Calu3 (cell line): ENCODE data around the gene ZNF226. TPM values are rescaled to one million over a fixed set of nuclear protein-coding genes. Genes with fewer than 3 reads are reported as not detected.

Source experiments
- BruUV-seq: library from RNA; stranded (reverse); fragments of 400-500 nt; replicated peaks from 2 replicates; lab custom pipeline; 2021; lab: Mats Ljungman, UMichigan
- CTCF ChIA-PET: fragments of 300-600 bp; sonication (Branson Sonifier 250); formaldehyde crosslinking; loops from one replicate; lab custom pipeline; 2022; ENCODE audit warnings: antibody characterized with exemption; lab: Charles Lee
- DNase-seq: peaks from one replicate; pipeline ENCODE4 v3.0.0; 2022
- H3K27ac Mint-ChIP-seq: one replicate; pipeline ENCODE4 v1.8.0; 2022; ENCODE audit warnings: mixed read lengths; ENCODE audit not compliant: unreplicated experiment
- H3K27me3 Mint-ChIP-seq: one replicate; pipeline ENCODE4 v1.8.0; 2022; ENCODE audit warnings: mixed read lengths; ENCODE audit not compliant: unreplicated experiment
- H3K36me3 Mint-ChIP-seq: one replicate; pipeline ENCODE4 v1.8.0; 2022; ENCODE audit warnings: mild to moderate bottlenecking, moderate library complexity, mixed read lengths; ENCODE audit not compliant: insufficient read depth, unreplicated experiment
- H3K4me1 Mint-ChIP-seq: one replicate; pipeline ENCODE4 v1.8.0; 2022; ENCODE audit warnings: mild to moderate bottlenecking, low read depth, mixed read lengths; ENCODE audit not compliant: unreplicated experiment
- H3K4me3 Mint-ChIP-seq: one replicate; pipeline ENCODE4 v1.8.0; 2022; ENCODE audit warnings: mild to moderate bottlenecking, low read depth, moderate library complexity, mixed read lengths; ENCODE audit not compliant: unreplicated experiment
- H3K9me3 Mint-ChIP-seq: one replicate; pipeline ENCODE4 v1.8.0; 2022; ENCODE audit warnings: low read depth, mixed read lengths; ENCODE audit not compliant: unreplicated experiment
- CTCF ChIP-seq: fragments of 200-600 bp; IDR thresholded peaks from one replicate; pipeline ENCODE4 v1.8.0; 2022; ENCODE audit warnings: antibody characterized with exemption; ENCODE audit not compliant: unreplicated experiment
- intact Hi-C: fragments of 100-400 bp; cut with micrococcal nuclease; formaldehyde crosslinking; loops from one replicate; pipeline ENCODE4 v1.10.0; 2022; ENCODE audit not compliant: unreplicated experiment
- total RNA-seq: library from RNA; stranded (reverse); gene quantifications from 2 replicates; pipeline ENCODE4 v1.2.3, GENCODE V29; 2022

ZNF226 gene
- total RNA-seq, 1 experiment from 2014 or later, result 25.0 TPM

- H3K4me1 Mint-ChIP-seq, result no peaks in the 10 kb centered on the region
- TF ChIP-seq CTCF, result no peak
- CTCF ChIA-PET, result no interaction called here
- intact Hi-C loops, result no loop called here
- H3K27ac Mint-ChIP-seq, result no peak overlapping the region
- no peaks in the 10 kb centered on the region for H3K27me3 Mint-ChIP-seq
- H3K4me3 Mint-ChIP-seq, result no peak overlapping the region
- no peak for DNase-seq
- H3K36me3 Mint-ChIP-seq, result peaks cover 7% of the 10 kb centered on the region
- peaks cover 17% of the 10 kb centered on the region for H3K9me3 Mint-ChIP-seq
- BruUV-seq, result no TSS peak
Observed at GRCh38 chr19:44182145-44182544, 17.2 kb downstream of the ZNF226 start.

GRCh38 chr19:44190020-44190419, 25.1 kb downstream of the ZNF226 start:
- TF ChIP-seq CTCF, result no peak
- Mint-ChIP-seq H3K4me3 (no peak overlapping the region), H3K36me3 (no peaks in the 10 kb centered on the region), H3K9me3 (peaks cover 18% of the 10 kb centered on the region), H3K27ac (no peak overlapping the region), H3K27me3 (no peaks in the 10 kb centered on the region), H3K4me1 (no peaks in the 10 kb centered on the region)
- intact Hi-C loops, result no loop called here
- BruUV-seq, result no TSS peak
- no peak for DNase-seq
- CTCF ChIA-PET, result no interaction called here

- DNase-seq, result no peak
- no peaks in the 10 kb centered on the region for H3K4me1 Mint-ChIP-seq
- H3K27ac Mint-ChIP-seq, result no peak overlapping the region
- CTCF ChIA-PET, result no interaction called here
- H3K27me3 Mint-ChIP-seq, result no peaks in the 10 kb centered on the region
- intact Hi-C loops, result no loop called here
- no peak for TF ChIP-seq CTCF
- no peak overlapping the region for H3K4me3 Mint-ChIP-seq
- H3K36me3 Mint-ChIP-seq, result no peaks in the 10 kb centered on the region
- H3K9me3 Mint-ChIP-seq, result peaks cover 13% of the 10 kb centered on the region
- no TSS peak for BruUV-seq
Observed at GRCh38 chr19:44192127-44192526, 27.2 kb downstream of the ZNF226 start.

- Mint-ChIP-seq H3K27me3 (no peaks in the 10 kb centered on the region), H3K36me3 (no peaks in the 10 kb centered on the region), H3K4me3 (no peak overlapping the region), H3K27ac (no peak overlapping the region), H3K4me1 (no peaks in the 10 kb centered on the region), H3K9me3 (peaks cover 4% of the 10 kb centered on the region)
- BruUV-seq, result no TSS peak
- no peak for TF ChIP-seq CTCF
- CTCF ChIA-PET, result interaction anchor here (0.6 kb wide), 1 partner anchor 1461 kb away, joined by 10 read pairs; no protein-coding TSS in a partner anchor
- intact Hi-C loops, result no loop called here
- no peak for DNase-seq
Observed at GRCh38 chr19:44196772-44197171, 31.9 kb downstream of the ZNF226 start.
